ENCODE data around the gene RNF181. TPM values are rescaled to one million over a fixed set of nuclear protein-coding genes. Genes with fewer than 3 reads are reported as not detected.
A peak's percentile ranks its signal among the peaks of the same experiment; 100 is the strongest.

RNF181 gene
- total RNA-seq, 1 donor from 2014 or later = 157 TPM

DNA sequence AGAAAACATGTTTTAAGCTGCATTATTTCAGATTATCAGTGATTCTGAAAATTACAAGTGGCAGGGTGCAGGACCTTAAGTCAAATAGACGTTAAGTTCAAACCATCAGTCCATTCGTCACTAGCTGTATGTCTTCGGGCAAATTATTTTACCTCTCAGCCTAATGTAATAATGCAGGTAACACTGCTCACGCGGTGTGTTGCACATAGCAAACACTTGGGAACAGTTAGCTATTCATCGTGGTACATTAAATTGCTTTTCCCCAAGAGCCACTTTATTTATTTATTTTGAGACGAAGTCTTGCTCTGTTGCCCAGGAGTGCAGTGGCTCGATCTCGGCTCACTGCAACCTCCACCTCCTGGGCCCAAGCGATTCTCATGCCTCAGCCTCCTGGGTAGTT is 46.5 kb upstream of the RNF181 start:
- Histone ChIP-seq H3K9me3 (no peaks in the 10 kb centered on the region), H3K36me3 (peaks cover 42 to 60% of the 10 kb centered on the region in 2 donors), H3K27ac (no peak overlapping the region), H3K27me3 (no peaks in the 10 kb centered on the region), H3K4me3 (no peak overlapping the region), H3K4me1 (peaks cover 0 to 5% of the 10 kb centered on the region in 2 donors)
- intact Hi-C loops (cut with DNase I) = no loop called here
- no peak for DNase-seq (ENCODE audit: low spot score in 2 of 2)
- TF ChIP-seq CTCF (IDR thresholded peaks at IDR 0.05) = no peak

DNA sequence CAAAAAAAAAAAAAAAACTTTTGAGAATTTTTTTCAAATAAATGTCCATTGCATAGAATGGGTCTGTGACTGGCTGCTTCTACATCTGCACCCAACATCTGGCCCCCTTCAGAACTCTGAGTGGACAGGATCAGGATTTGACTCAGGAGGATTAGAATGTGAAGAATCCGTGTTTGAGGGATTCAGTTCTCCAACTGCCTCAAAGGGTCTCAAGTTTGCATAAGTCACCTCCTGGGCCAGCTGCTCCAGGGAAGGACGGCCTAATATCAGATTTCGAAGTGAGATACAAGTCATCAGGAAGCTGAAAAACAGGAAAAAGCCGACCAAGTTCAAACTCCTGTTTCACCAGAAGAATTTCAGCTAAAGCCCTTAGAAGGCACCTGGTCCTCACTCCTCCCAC is 45.7 kb upstream of the RNF181 start:
- no peak overlapping the region for H3K4me3 ChIP-seq
- H3K27ac ChIP-seq = no peak overlapping the region
- peaks cover 42 to 60% of the 10 kb centered on the region in 2 donors for H3K36me3 ChIP-seq
- no peaks in the 10 kb centered on the region for H3K27me3 ChIP-seq
- no peak for DNase-seq (ENCODE audit: low spot score in 2 of 2)
- no peaks in the 10 kb centered on the region for H3K9me3 ChIP-seq
- no peaks in the 10 kb centered on the region for H3K4me1 ChIP-seq
- TF ChIP-seq CTCF (IDR thresholded peaks at IDR 0.05) = no peak
- intact Hi-C loops (cut with DNase I) = no loop called here

- Histone ChIP-seq H3K4me1 (no peaks in the 10 kb centered on the region), H3K36me3 (peaks cover 42 to 61% of the 10 kb centered on the region in 2 donors), H3K4me3 (no peak overlapping the region), H3K9me3 (no peaks in the 10 kb centered on the region), H3K27ac (no peak overlapping the region), H3K27me3 (no peaks in the 10 kb centered on the region)
- no peak for TF ChIP-seq CTCF (IDR thresholded peaks at IDR 0.05)
- no peak for DNase-seq (ENCODE audit: low spot score in 2 of 2)
- intact Hi-C loops (cut with DNase I) = no loop called here
Observed at GRCh38 chr2:85550486-85550885, 45.1 kb upstream of the RNF181 start.

DNA sequence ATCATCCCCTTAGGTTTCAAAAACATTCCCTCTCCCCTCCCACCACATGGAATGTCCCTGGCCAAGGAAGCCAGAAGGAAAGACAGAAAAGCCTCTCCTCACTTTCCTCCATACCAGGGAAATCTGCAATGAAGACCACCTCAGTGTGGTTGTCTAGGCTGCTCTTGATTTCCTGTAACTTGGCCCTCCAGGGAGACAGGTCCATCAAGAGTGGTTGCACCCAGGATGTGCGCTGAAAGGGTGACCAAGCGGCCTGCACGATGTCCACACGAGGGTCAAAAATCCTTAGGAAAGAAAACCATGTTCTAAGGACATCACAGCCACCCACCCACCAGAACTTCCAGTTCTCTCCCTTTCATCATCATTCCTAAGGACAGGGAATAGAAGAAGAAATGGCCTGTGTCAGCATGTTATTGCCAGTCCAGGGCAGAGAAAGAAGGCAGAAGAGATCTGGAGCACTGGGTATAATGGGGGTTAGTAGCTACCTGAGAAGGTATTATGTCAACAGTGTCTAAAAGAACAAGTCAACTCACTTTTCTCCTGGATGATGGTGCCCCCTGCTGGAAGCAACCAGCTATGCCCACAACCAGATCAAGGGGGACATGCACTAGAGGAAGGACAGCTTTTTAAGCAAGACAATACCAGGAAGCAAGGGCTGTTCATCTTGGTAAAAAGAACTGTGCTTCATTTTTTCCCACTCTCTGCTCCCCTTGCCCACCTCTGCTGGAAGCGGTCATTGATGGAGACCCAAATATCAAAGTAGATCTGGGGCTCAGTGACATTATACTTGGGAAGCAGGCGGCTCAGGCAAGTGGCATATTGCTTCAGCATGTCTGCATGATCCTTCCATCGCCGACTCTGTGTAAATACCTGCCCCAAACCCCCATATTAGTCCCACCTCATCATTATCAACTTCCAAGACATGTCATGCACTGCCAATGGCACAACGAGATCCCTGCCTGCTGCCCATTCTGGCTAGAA is 43.6 kb upstream of the RNF181 start:
- no peaks in the 10 kb centered on the region for H3K4me1 ChIP-seq
- H3K36me3 ChIP-seq = peaks cover 38 to 64% of the 10 kb centered on the region in 2 donors
- intact Hi-C loops (cut with DNase I) = loop anchor here (1.0 kb wide), 2 partner anchors 132 to 161 kb away; no protein-coding TSS in a partner anchor
- TF ChIP-seq CTCF (IDR thresholded peaks at IDR 0.05) = peak; percentile 87 to 93 (median 88)
- DNase-seq (ENCODE audit: low spot score in 2 of 2) = peak; percentile 43 to 90
- H3K27me3 ChIP-seq = no peaks in the 10 kb centered on the region
- no peak overlapping the region for H3K4me3 ChIP-seq
- H3K9me3 ChIP-seq = no peaks in the 10 kb centered on the region
- no peak overlapping the region for H3K27ac ChIP-seq

GRCh38 chr2:85553184-85553583 is 42.4 kb upstream of the RNF181 start:
- Histone ChIP-seq H3K27me3 (no peaks in the 10 kb centered on the region), H3K4me3 (no peak overlapping the region), H3K36me3 (peaks cover 38 to 71% of the 10 kb centered on the region in 2 donors), H3K9me3 (no peaks in the 10 kb centered on the region), H3K27ac (no peak overlapping the region), H3K4me1 (no peaks in the 10 kb centered on the region)
- TF ChIP-seq CTCF (IDR thresholded peaks at IDR 0.05) = no peak
- intact Hi-C loops (cut with DNase I) = no loop called here
- no peak for DNase-seq (ENCODE audit: low spot score in 2 of 2)

Data from ascending aorta (tissue), 2 donors.